Measurements from ENCODE around the gene PPARA. TPM values are rescaled to one million over a fixed set of nuclear protein-coding genes. Genes with fewer than 3 reads are reported as not detected.

The PPARA gene
- polyA plus RNA-seq, 3 donors from 2014 or later: 3.4 to 8.0 (median 6.1) TPM

- DNase-seq: no peak
- peaks cover 0 to 2% (median 0%) of the 10 kb centered on the region in 3 donors for H3K27me3 Mint-ChIP-seq (ENCODE audit: low read depth in 3 of 3)
- no peak overlapping the region for H3K27ac Mint-ChIP-seq
- no peak overlapping the region for H3K4me3 Mint-ChIP-seq
- no peaks in the 10 kb centered on the region for H3K9me3 Mint-ChIP-seq
- H3K4me1 Mint-ChIP-seq: peaks cover 0 to 1% of the 10 kb centered on the region in 2 donors
- no peaks in the 10 kb centered on the region for H3K36me3 Mint-ChIP-seq
Measured at GRCh38 chr22:46108564-46109473, 41.5 kb upstream of the PPARA start.

DNA sequence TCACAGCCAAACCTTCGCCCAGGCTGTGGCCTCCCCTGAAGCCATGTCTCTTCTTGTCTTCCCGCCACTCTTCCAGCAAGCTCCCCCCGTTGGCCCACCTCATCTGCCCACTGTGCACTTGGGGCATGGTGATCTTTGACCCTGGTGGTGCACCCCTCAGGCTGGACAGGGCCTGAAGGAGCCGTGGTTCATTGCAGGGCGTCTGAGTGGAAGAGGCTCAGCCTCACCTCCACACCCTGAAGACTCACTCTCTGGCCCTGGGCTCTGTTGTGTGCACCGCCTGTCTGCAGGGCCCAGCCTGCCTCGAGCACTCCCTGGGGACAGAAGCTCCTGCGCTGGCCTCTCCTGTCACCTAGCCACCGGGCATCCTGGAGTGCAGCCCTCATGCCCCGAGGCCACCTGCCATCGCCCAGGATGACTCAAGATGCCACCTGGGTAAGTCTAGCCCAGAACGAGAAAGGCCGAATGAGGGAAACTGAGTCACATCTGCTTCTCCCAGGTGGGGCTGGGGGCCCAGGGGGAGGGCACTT is 40.8 kb upstream of the PPARA start:
- no peak overlapping the region for H3K27ac Mint-ChIP-seq
- peaks cover 0 to 1% of the 10 kb centered on the region in 2 donors for H3K4me1 Mint-ChIP-seq
- H3K27me3 Mint-ChIP-seq (ENCODE audit: low read depth in 3 of 3): peaks cover 0 to 2% (median 0%) of the 10 kb centered on the region in 3 donors

DNA sequence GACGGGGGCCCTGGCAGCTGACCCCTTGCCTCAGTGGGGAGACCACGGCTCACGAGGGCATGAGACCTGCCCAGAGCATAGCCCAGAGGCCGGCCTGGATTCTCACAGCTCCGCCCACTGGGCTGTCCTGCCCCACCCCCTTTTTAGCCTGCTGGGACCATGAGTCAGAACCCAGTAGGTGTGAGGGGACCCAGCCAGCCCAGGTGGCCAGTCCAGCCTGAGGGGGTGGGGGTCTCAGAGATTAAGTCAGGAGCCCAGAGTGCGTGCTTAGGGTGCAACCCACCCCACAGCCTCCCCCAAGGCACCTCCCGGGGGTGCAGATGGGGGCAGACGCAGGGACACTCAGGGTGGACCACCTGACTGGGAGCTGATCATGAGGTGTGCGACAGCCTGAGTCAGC is 40.1 kb upstream of the PPARA start:
- no peaks in the 10 kb centered on the region for H3K36me3 Mint-ChIP-seq
- H3K4me3 Mint-ChIP-seq: no peak overlapping the region
- H3K27me3 Mint-ChIP-seq (ENCODE audit: low read depth in 3 of 3): peaks cover 0 to 2% (median 0%) of the 10 kb centered on the region in 3 donors
- no peak overlapping the region for H3K27ac Mint-ChIP-seq
- H3K9me3 Mint-ChIP-seq: no peaks in the 10 kb centered on the region
- no peak for DNase-seq
- H3K4me1 Mint-ChIP-seq: peaks cover 0 to 1% of the 10 kb centered on the region in 2 donors

More for the DNA sequence above, 40.8 kb upstream of the PPARA start:
- no peak for DNase-seq
- Mint-ChIP-seq H3K9me3 (no peaks in the 10 kb centered on the region), H3K4me3 (no peak overlapping the region), H3K36me3 (no peaks in the 10 kb centered on the region)

- Mint-ChIP-seq H3K27ac (no peak overlapping the region), H3K36me3 (no peaks in the 10 kb centered on the region)
Measured at GRCh38 chr22:46111645-46112306, 38.5 kb upstream of the PPARA start.

GRCh38 chr22:46112405-46112804 is 37.9 kb upstream of the PPARA start:
- H3K27me3 Mint-ChIP-seq (ENCODE audit: low read depth in 3 of 3): peaks cover 0 to 2% (median 0%) of the 10 kb centered on the region in 3 donors
- no peaks in the 10 kb centered on the region for H3K36me3 Mint-ChIP-seq
- no peak overlapping the region for H3K4me3 Mint-ChIP-seq
- no peak for DNase-seq
- H3K4me1 Mint-ChIP-seq: no peaks in the 10 kb centered on the region
- no peaks in the 10 kb centered on the region for H3K9me3 Mint-ChIP-seq
- H3K27ac Mint-ChIP-seq: peak overlapping the region in 1 of 6 donors; percentile 11

More at GRCh38 chr22:46111645-46112306, 38.5 kb upstream of the PPARA start:
- Mint-ChIP-seq H3K27me3 (ENCODE audit: low read depth in 3 of 3) (peaks cover 0 to 2% (median 0%) of the 10 kb centered on the region in 3 donors), H3K4me1 (no peaks in the 10 kb centered on the region), H3K4me3 (no peak overlapping the region), H3K9me3 (no peaks in the 10 kb centered on the region)
- no peak for DNase-seq

- no peaks in the 10 kb centered on the region for H3K4me1 Mint-ChIP-seq
- no peaks in the 10 kb centered on the region for H3K36me3 Mint-ChIP-seq
- peaks cover 0 to 3% (median 0%) of the 10 kb centered on the region in 3 donors for H3K27me3 Mint-ChIP-seq (ENCODE audit: low read depth in 3 of 3)
- no peaks in the 10 kb centered on the region for H3K9me3 Mint-ChIP-seq
- no peak overlapping the region for H3K4me3 Mint-ChIP-seq
- DNase-seq: no peak
- no peak overlapping the region for H3K27ac Mint-ChIP-seq
Measured at GRCh38 chr22:46113110-46113909, 37.0 kb upstream of the PPARA start.

DNA sequence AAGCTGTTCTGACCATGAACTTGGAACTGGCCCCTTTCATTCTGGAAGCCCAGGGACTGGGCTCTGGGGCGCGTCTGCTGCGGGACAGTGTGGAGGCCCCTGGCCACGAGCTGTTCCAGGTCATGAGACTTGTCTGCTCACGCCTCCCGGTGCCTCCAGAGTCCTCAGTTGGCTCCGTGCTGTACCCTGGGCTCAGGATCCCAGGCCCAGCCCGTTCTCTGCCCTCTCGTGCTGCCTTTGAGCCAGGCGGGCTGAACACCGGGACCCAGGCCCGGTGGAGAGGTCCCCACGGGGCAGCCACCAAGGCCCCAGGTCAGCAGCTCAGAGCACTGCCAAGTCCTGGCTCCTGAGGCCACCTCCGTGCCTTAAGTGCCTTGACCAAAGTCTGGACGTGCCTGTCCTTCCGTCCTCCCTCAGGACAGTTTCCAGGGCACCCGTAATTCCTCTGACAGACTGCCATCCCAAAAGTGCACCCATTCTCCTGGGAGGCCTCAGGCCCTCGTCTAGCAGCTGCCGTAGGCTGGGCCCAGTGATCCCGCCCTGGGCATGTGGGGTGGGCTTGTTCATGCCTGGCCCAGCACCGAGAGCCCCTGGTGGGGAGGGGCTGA is 36.3 kb upstream of the PPARA start:
- no peak overlapping the region for H3K27ac Mint-ChIP-seq
- no peaks in the 10 kb centered on the region for H3K9me3 Mint-ChIP-seq
- H3K4me3 Mint-ChIP-seq: no peak overlapping the region

DNA sequence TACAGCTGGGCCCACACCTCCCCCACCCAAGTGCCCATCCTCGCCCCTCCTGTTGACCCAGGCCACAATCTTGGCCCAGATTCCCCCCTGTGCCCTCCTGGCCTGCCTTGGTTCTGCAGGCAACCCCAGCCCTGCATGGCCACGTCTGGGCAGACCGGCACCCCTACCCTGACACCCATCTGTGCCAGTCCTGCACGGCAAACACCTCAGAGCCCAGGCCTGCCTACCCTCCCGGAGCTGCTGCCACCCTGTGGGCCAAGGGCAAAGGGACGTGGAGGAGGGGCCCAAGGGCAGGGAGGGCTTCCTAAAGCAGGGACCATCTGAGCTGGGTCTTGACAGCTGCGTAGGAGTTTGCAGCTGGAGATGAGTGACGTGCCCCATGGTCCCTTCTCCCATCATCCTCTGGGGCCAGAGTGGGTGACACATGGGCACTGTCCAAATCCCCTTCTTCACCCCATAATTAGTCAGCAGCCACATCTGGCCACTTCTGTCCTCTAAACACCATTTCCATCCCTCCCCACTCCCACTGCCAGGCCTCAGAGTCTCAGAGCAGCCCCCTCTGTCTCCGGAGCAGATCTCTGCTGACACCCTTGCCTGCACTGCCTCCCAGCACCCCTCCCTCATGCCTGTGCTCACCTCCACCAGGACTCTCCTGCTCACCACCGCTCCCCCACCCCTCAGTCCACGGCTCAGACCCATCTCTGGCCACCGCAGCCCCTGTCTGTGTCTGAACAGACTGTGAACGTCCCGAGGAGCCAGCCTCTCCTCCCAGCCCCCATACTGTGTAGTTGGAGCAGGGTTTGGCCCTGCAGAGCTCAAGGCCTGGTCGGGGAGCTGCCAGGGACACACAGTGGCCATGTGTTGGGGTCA is 35.6 kb upstream of the PPARA start:
- H3K27ac Mint-ChIP-seq: peak overlapping the region in 2 of 6 donors; percentile 30 to 34
- no peaks in the 10 kb centered on the region for H3K9me3 Mint-ChIP-seq
- H3K4me1 Mint-ChIP-seq: no peaks in the 10 kb centered on the region

More for the DNA sequence above, 36.3 kb upstream of the PPARA start:
- Mint-ChIP-seq H3K27me3 (ENCODE audit: low read depth in 3 of 3) (peaks cover 0 to 4% (median 0%) of the 10 kb centered on the region in 3 donors), H3K36me3 (no peaks in the 10 kb centered on the region), H3K4me1 (no peaks in the 10 kb centered on the region)
- no peak for DNase-seq

DNA sequence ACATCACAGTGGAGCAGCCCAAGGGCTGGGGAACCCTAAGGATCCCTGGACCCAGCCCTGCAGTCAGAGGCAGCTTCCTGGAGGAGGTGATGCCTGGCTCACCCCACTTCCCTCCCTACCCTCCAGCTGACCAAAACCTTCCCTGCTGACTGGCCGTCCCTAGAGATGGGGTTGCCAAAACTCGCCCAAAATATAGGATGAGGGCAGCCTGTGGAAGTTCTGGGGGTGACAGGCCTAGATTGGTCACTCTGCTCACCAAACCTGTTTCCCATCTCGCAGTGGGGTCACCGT is 35.0 kb upstream of the PPARA start:
- Mint-ChIP-seq H3K4me3 (no peak overlapping the region), H3K9me3 (no peaks in the 10 kb centered on the region), H3K36me3 (no peaks in the 10 kb centered on the region), H3K27me3 (ENCODE audit: low read depth in 3 of 3) (peaks cover 0 to 4% (median 0%) of the 10 kb centered on the region in 3 donors), H3K27ac (no peak overlapping the region), H3K4me1 (no peaks in the 10 kb centered on the region)
- no peak for DNase-seq

More for the DNA sequence above, 35.6 kb upstream of the PPARA start:
- Mint-ChIP-seq H3K36me3 (no peaks in the 10 kb centered on the region), H3K4me3 (no peak overlapping the region), H3K27me3 (ENCODE audit: low read depth in 3 of 3) (peaks cover 0 to 4% (median 0%) of the 10 kb centered on the region in 3 donors)
- no peak for DNase-seq

DNA sequence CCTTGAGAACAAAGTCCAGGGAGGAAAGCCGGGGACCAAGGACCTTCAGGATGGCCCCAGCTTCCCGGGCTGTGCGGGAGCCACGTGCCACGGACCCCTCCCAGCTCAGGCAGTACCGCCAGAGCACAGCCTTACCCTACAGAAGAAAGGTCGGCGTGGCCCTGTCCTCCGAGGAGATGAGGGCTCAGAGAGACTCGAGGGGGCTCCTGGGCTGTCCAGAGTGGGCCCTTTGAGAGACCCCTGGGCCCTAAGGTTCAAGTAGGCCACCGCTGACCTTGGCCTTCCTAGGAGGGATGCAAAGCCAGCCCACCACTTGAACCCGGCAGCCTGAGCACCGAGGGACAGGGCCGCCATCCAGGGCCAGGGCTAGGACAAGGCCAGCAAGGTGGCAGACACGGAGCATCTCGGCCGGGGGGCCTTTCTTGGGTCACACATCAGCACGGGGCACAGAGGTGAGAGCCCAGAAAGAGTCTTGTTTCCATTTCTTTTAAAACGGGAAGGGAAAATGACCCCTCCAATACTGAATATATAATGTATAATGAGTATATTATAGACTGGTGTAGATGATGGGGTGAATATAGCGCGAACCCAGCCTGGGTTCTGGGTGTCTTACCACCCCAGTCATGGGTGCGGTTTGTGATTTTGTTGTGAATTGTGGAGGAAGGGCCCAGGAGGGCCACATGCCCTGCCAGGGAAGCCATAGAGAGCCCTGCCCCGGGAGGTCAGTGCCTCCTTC is 34.4 kb upstream of the PPARA start:
- peaks cover 0 to 4% (median 0%) of the 10 kb centered on the region in 3 donors for H3K27me3 Mint-ChIP-seq (ENCODE audit: low read depth in 3 of 3)
- no peaks in the 10 kb centered on the region for H3K4me1 Mint-ChIP-seq
- H3K9me3 Mint-ChIP-seq: no peaks in the 10 kb centered on the region
- H3K4me3 Mint-ChIP-seq: peak overlapping the region in 1 of 5 donors; percentile 13
- no peak for DNase-seq
- no peaks in the 10 kb centered on the region for H3K36me3 Mint-ChIP-seq
- no peak overlapping the region for H3K27ac Mint-ChIP-seq

- peak; percentile 82 to 84 (median 84) for DNase-seq
- Mint-ChIP-seq H3K36me3 (no peaks in the 10 kb centered on the region), H3K27me3 (ENCODE audit: low read depth in 3 of 3) (peaks cover 0 to 4% (median 0%) of the 10 kb centered on the region in 3 donors), H3K4me1 (no peaks in the 10 kb centered on the region), H3K9me3 (no peaks in the 10 kb centered on the region), H3K27ac (no peak overlapping the region), H3K4me3 (no peak overlapping the region)
Measured at GRCh38 chr22:46116491-46116958, 33.8 kb upstream of the PPARA start.
